ENCODE data around the gene EXOSC1.

Gene EXOSC1

GRCh38 chr10:97468162-97468561 lies 22.4 kb upstream of the EXOSC1 start:
- POLR2A ChIA-PET (ENCODE audit: low non-redundant PET): interaction anchor here (0.5 to 1.0 kb wide), 2 partner anchors 29 to 84 kb away, joined by 3 to 10 read pairs; no protein-coding TSS in a partner anchor
- TF ChIP-seq, protein P1, sequence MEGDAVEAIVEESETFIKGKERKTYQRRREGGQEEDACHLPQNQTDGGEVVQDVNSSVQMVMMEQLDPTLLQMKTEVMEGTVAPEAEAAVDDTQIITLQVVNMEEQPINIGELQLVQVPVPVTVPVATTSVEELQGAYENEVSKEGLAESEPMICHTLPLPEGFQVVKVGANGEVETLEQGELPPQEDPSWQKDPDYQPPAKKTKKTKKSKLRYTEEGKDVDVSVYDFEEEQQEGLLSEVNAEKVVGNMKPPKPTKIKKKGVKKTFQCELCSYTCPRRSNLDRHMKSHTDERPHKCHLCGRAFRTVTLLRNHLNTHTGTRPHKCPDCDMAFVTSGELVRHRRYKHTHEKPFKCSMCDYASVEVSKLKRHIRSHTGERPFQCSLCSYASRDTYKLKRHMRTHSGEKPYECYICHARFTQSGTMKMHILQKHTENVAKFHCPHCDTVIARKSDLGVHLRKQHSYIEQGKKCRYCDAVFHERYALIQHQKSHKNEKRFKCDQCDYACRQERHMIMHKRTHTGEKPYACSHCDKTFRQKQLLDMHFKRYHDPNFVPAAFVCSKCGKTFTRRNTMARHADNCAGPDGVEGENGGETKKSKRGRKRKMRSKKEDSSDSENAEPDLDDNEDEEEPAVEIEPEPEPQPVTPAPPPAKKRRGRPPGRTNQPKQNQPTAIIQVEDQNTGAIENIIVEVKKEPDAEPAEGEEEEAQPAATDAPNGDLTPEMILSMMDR (conservative IDR thresholded peaks at IDR 0.05; ENCODE audit: low read depth): no peak
- H3K27ac ChIP-seq: peak overlapping the region; percentile 59
- peak; percentile 49 for DNase-seq (ENCODE audit: low spot score)
- CTCF ChIA-PET: interaction anchor here (0.6 kb wide), 1 partner anchor 83 kb away, joined by 7 read pairs; no protein-coding TSS in a partner anchor

- peak overlapping the region; percentile 68 for H3K27ac ChIP-seq
- POLR2A ChIA-PET (ENCODE audit: low non-redundant PET): interaction anchor here (0.6 kb wide), 2 partner anchors 178 to 220 kb away, joined by 4 to 7 read pairs; partner anchors contain the start of gene AVPI1
- TF ChIP-seq, protein P1 (conservative IDR thresholded peaks at IDR 0.05; ENCODE audit: low read depth): no peak
- peak; percentile 72 for DNase-seq (ENCODE audit: low spot score)
- CTCF ChIA-PET: interaction anchor here (0.6 to 3.9 kb wide), 4 partner anchors 87 to 1220 kb away, joined by 4 to 18 read pairs (median 5); no protein-coding TSS in a partner anchor
These were observed 20.9 kb upstream of the EXOSC1 start for GRCh38 chr10:97466755-97467154.

GRCh38 chr10:97465982-97466381 lies 20.2 kb upstream of the EXOSC1 start:
- no peak for DNase-seq (ENCODE audit: low spot score)
- POLR2A ChIA-PET (ENCODE audit: low non-redundant PET): interaction anchor here (0.6 kb wide), 1 partner anchor 179 kb away, joined by 7 read pairs; no protein-coding TSS in a partner anchor
- H3K27ac ChIP-seq: peak overlapping the region; percentile 68
- TF ChIP-seq, protein P1 (conservative IDR thresholded peaks at IDR 0.05; ENCODE audit: low read depth): no peak
- CTCF ChIA-PET: interaction anchor here (1.0 to 3.9 kb wide), 3 partner anchors 88 to 147 kb away, joined by 4 to 18 read pairs (median 8); no protein-coding TSS in a partner anchor

- ChIA-PET CTCF (interaction anchor here (0.6 to 3.9 kb wide), 9 partner anchors 11 to 213 kb away, joined by 3 to 18 read pairs (median 5); partner anchors contain the start of gene HOGA1), POLR2A (ENCODE audit: low non-redundant PET) (no interaction called here)
- no peak for DNase-seq (ENCODE audit: low spot score)
- TF ChIP-seq, protein P1 (conservative IDR thresholded peaks at IDR 0.05; ENCODE audit: low read depth): no peak
- H3K27ac ChIP-seq: peak overlapping the region; percentile 68
These were observed 18.4 kb upstream of the EXOSC1 start for GRCh38 chr10:97464226-97464625.

GRCh38 chr10:97463363-97464132 lies 17.7 kb upstream of the EXOSC1 start:
- peak overlapping the region; percentile 54 for H3K27ac ChIP-seq
- peak; percentile 77 for DNase-seq (ENCODE audit: low spot score)
- ChIA-PET POLR2A (ENCODE audit: low non-redundant PET) (no interaction called here), CTCF (interaction anchor here (0.6 to 3.9 kb wide), 8 partner anchors 10 to 181 kb away, joined by 3 to 18 read pairs (median 5); partner anchors contain the start of gene HOGA1)
- TF ChIP-seq, protein P1 (conservative IDR thresholded peaks at IDR 0.05; ENCODE audit: low read depth): peak; percentile 82

GRCh38 chr10:97462309-97462708 lies 16.5 kb upstream of the EXOSC1 start:
- ChIA-PET CTCF (interaction anchor here (0.7 kb wide), 1 partner anchor 180 kb away, joined by 4 read pairs; no protein-coding TSS in a partner anchor), POLR2A (ENCODE audit: low non-redundant PET) (no interaction called here)
- DNase-seq (ENCODE audit: low spot score): no peak
- TF ChIP-seq, protein P1 (conservative IDR thresholded peaks at IDR 0.05; ENCODE audit: low read depth): no peak
- no peak overlapping the region for H3K27ac ChIP-seq

All from RWPE1 (cell line).